ENCODE results near the gene TAAR2.
"Not testable (repeated sequence)": the region's sequence is repeated elsewhere in the genome, so short reads cannot be mapped to it uniquely, and the experiment has no call there.

Gene TAAR2

GRCh38 chr6:132643547-132643946 lies 19.5 kb upstream of the TAAR2 start:
- H3K4me3 ChIP-seq (ENCODE audit: low read depth, low read length) = no peak overlapping the region
- TF ChIP-seq, protein P1, sequence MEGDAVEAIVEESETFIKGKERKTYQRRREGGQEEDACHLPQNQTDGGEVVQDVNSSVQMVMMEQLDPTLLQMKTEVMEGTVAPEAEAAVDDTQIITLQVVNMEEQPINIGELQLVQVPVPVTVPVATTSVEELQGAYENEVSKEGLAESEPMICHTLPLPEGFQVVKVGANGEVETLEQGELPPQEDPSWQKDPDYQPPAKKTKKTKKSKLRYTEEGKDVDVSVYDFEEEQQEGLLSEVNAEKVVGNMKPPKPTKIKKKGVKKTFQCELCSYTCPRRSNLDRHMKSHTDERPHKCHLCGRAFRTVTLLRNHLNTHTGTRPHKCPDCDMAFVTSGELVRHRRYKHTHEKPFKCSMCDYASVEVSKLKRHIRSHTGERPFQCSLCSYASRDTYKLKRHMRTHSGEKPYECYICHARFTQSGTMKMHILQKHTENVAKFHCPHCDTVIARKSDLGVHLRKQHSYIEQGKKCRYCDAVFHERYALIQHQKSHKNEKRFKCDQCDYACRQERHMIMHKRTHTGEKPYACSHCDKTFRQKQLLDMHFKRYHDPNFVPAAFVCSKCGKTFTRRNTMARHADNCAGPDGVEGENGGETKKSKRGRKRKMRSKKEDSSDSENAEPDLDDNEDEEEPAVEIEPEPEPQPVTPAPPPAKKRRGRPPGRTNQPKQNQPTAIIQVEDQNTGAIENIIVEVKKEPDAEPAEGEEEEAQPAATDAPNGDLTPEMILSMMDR (IDR thresholded peaks at IDR 0.05; ENCODE audit: low read depth, low read length) = no peak

DNA sequence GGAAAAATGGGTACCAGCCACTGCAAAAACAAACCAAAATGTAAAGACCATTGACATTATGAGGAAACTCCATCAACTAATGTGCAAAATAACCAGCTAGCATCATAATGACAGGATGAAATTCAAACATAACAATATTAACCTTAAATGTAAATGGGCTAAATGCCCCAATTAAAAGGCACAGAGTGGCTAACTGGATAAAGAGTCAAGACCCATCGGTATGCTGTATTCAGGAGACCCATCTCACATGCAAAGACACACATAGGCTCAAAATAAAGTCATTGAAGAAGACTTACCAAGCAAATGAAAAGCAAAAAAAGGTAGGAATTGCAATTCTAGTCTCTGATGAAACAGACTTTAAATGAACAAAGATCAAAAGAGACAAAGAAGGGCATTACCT lies 13.1 kb upstream of the TAAR2 start:
- H3K4me3 ChIP-seq (ENCODE audit: low read depth, low read length) = not testable (repeated sequence)

DNA sequence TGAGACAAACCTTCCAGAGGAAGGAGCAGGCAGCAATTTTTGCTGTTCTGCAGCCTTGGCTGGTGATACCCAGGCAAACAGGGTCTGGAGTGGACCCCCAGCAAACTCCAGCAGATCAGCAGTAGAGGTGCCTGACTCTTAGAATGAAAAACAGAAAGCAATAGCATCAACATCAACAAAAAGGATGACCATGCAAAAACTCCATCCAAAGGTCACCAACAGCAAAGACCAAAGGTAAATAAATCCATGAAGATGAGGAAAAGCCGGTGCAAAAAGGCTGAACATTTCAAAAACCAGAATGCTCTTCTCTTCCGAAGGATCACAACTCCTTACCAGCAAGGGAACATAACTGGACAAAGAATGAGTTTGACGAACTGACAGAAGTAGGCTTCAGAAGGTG lies 11.8 kb upstream of the TAAR2 start:
- not testable (repeated sequence) for H3K4me3 ChIP-seq (ENCODE audit: low read depth, low read length)

DNA sequence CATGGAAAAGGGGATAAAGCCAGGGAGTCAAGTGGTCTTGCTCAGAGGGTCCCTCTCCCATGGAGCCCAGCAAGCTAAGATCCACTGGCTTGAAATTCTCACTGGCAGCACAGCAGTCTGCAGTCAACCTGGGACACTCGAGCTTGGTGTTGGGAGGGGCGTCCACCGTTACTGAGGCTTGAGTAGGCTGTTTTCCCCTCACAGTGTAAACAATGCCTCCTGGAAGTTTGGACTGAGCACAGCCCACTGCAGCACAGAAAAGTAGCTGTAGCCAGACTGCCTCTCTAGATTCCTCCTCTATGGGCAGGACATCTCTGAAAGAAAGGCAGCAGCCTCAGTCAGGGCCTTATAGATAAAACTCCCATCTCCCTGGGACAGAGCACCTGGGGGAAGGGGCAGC lies 11.2 kb upstream of the TAAR2 start:
- H3K4me3 ChIP-seq (ENCODE audit: low read depth, low read length) = not testable (repeated sequence)

- TF ChIP-seq, protein P1 (IDR thresholded peaks at IDR 0.05; ENCODE audit: low read depth, low read length) = no peak
- no peak overlapping the region for H3K4me3 ChIP-seq (ENCODE audit: low read depth, low read length)
Observed at GRCh38 chr6:132634796-132635195, 10.7 kb upstream of the TAAR2 start.

GRCh38 chr6:132633362-132633761 lies 9.3 kb upstream of the TAAR2 start:
- TF ChIP-seq, protein P1 (IDR thresholded peaks at IDR 0.05; ENCODE audit: low read depth, low read length) = no peak
- no peak overlapping the region for H3K4me3 ChIP-seq (ENCODE audit: low read depth, low read length)

DNA sequence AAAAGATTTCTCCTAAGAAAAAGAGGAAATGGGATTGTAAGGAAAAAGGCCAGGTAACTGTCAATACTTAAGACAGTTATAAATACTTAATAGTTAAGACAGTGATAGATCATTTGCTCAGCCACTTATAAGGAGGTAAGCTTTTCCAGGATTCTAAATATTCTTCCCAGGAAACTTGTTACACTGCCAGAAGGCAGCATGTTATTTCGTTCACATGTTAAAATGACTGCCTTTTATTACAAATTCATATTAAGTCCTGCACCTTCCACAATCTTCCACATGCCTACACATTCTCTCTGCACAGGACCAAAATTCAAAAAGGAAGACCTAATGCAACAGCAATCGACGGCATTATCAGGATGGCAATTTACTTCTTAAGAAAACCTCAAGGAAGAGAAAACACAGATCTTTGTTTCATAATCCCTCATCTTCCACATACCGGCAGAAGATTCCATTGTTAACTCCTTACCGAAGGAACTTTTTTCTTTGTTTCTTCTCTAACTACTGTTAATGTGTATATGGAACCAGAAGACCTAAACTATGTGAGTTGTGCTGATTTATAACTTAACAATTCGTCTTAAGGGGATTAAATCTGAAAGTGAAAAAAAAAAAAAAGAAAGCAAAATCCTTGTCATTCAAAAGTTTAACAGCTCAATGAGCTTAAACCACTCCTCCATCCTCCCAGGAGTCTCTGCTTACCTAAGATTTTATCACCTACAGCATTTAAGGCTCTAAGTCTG lies 799 bp downstream of the TAAR2 start:
- TF ChIP-seq, protein P1 (IDR thresholded peaks at IDR 0.05; ENCODE audit: low read depth, low read length) = no peak
- H3K4me3 ChIP-seq (ENCODE audit: low read depth, low read length) = no peak overlapping the region

DNA sequence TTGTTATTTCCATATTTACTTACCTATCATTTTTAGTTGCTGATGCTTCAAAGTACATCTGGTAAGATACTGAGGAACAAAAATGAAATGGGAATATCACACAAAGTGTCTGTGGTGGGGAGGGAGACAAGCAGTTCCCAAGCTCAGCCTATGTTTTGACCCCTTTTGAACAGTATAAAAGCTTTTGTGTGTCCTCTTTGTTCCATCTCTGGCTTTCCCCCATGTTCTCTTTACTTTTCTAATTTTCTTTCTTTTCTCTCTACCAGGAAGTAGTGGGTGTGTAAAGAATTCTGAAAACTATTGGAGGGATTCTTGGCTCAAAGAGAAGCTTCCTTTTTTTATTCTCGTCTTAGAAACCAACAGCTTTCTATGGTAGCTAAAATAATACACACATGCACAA lies 7.4 kb downstream of the TAAR2 start:
- TF ChIP-seq, protein P1 (IDR thresholded peaks at IDR 0.05; ENCODE audit: low read depth, low read length) = no peak
- no peak overlapping the region for H3K4me3 ChIP-seq (ENCODE audit: low read depth, low read length)

DNA sequence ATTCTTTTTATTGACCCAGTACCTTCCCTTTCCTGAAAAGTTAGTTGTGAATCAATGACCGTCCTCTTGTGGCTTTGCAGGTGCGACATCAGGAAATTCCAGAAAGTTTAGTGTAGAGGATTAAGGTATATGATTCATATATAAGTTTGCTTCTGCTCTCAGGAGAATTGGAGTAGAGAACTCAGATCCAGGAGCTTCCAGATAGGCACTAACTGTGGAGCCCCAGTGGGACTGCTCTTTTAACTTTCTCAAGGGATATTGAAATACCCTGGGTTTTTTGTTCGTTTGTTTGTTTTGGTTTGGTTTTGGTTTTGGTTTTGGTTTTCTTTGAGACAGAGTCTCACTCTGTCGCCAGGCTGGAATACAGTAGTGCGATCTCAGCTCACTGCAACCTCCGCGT lies 9.5 kb downstream of the TAAR2 start:
- TF ChIP-seq, protein P1 (IDR thresholded peaks at IDR 0.05; ENCODE audit: low read depth, low read length) = no peak
- no peak overlapping the region for H3K4me3 ChIP-seq (ENCODE audit: low read depth, low read length)

Measured in WI38 (cell line).